GM21576 (cell line): ENCODE results near the gene TNIP3.

Experiments
- ATAC-seq: cut with Tn5 transposase; IDR thresholded peaks from one replicate; pipeline ENCODE4 v1.9.1; 2021; ENCODE audit warnings: mild to moderate bottlenecking, moderate library complexity; ENCODE audit not compliant: unreplicated experiment

TNIP3 gene

DNA sequence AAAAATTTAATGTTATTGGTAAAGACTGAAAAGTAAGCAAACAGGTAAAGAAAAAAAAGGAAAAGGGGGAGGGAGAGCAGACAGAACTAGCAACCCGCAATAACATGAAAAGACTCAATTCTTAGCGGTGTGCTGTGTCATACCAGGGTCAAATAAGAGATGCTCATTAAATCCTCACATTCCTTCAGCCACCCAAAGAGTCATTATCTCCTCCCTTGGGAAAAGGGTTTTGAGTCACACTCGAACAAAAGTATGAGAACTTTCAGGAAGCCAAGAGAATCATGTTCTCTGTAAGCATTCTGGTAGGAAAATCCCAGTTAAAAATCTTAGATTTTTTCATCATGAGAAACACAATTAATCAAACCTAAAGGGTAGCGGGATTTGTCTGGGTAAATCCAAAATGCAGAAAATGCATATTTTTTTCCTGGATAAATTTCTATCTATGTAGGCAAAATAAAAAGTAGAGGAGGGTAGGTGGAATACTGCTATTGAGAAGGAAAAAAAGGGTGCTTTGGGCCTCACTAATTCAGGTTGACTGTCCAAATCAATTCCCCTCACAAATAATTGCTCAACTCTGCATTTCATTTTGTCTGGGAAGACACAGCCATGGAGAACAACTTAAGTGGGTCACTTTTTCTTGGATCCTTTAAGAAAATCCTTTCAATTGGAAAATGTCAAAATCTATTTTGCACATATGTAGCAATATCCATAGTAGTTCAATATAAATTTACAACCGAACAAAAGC is 23.2 kb downstream of the TNIP3 start:
- ATAC-seq: no peak

DNA sequence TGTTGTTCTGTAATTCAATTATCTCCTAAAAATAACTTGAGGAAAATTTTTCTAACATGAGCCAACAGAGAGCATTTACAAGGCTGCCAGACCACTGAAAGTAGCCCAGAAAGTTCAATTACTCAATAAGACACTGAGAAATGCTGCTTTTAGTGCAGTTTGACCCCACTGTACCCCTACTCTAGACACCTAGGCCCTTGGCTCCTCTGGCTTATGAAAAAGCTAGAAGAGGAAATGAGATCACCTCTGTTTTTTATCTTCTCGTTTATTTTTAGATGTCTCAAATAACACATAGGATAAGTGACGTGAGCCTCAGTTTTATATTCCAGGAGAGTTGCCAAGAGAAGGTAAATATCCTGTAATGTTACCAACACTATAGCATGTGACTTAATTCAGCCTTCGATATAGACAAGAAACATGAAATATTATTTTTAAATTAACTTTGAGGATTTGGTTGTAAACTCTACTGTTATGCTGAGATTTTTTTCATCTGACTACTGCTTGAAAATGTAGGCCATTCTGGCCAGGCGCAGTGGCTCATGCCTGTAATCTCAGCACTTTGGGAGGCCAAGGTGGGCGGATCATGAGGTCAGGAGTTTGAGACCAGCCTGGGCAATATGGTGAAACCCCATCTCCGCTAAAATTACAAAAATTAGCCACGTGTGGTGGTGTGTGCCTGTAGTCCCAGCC is 24.4 kb downstream of the TNIP3 start:
- ATAC-seq: peak; percentile 80

DNA sequence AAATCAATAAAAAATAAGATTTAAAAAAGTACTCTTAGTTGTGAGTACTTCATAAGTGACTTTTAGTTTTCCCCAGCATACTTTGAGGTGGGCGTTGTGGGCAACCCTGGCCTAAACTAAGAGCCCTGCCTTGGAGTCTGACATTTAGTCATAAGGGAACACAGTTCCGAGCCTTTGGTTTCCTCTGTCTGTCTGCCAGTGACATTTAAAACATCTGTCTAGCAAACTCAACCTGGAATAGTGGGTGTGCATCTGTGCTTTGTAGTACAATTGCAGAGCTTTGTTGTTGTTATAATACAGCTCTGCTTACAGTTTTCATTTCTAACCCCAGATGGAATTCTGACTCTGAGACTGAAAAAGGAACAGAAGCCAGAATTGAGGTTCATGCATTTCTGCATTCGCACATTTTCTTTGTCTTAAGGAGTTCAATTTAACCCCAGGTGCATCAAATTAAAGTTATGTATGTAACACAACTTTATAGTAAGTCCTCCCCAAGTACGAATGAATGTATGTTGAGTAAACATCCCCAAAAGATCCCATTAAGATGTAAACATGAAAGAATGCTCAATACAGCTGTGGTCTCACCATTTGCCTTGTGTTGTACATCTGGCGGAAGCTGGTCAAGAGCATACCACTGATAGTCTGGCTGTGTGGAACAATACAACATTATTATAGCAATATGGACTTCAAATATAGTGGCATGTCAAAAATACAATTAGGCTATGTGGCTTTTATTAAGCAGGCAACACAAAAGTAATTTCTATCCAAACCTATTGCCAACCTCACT is 25.9 kb downstream of the TNIP3 start:
- ATAC-seq: no peak

- ATAC-seq: no peak
Observed at GRCh38 chr4:121130326-121130660, 33.8 kb downstream of the TNIP3 start.

- ATAC-seq: no peak
Observed at GRCh38 chr4:121129606-121130325, 34.4 kb downstream of the TNIP3 start.

- no peak for ATAC-seq
Observed at GRCh38 chr4:121127100-121127499, 37.0 kb downstream of the TNIP3 start.

DNA sequence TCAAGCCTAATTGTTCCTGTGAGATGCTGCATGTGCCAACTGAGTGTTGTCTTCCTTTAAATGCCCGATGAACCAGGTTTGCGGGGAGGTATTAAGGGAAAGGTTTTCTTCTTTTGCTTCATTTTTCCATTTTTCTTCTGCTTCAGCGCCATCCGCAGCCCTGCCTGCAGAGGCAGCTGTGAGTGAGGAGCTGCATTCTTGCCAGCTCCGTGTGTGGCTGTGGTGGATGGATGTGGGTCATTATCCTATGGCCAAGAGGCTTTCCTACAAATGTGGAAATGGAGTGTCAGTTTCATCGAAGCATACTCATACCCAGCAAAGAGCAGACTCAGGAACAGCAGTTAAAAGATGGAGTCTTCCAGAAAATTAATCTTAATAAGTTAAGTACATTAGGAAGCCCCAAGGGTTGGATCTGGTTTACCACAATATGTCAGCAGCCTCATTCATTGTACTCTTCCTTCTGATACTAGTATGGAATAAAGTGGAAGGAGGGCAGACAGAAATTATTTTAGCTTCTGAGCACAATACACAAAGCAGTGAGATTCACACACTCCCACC is 37.6 kb downstream of the TNIP3 start:
- ATAC-seq: no peak

DNA sequence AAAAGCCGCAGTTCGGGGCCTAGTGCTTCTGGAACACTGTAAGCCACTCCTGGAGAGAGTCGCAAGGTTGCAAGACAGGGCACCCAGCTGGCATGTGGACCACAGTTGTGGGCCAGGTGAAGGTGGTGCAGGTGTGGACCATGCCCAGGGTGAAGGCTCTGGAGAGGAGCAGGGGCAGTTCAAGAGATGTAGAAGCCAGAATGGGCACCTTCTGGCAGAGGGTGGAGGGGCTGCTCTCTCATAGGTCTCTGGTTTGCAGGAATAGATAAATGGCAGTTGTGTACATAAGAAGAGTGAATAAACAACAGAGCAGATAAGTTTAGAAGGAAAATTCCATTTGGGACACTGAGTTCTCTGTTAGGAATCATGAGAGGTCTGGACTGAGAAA is 38.6 kb downstream of the TNIP3 start:
- ATAC-seq: no peak

DNA sequence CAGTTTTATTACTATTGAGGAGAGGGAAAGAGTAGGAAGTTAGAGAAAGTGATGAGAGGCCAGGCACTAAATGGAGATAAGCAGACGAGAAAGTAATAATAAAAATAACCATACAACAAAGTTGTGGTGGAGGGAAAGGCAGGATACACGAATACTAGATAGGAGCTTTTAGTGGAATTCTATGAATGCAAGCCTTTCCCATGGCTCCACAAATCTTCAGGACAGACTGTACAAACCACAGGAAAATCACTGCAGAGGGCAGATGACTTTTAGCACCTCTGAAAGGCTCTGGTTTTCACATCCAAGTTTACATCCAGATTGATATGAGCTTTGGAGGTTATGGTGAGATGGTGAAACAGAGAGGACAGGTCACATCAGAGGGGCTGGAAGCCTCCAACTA is 41.5 kb downstream of the TNIP3 start:
- no peak for ATAC-seq

- no peak for ATAC-seq
Observed at GRCh38 chr4:121119715-121120114, 44.4 kb downstream of the TNIP3 start.

GRCh38 chr4:121118344-121118743 is 45.8 kb downstream of the TNIP3 start:
- no peak for ATAC-seq

DNA sequence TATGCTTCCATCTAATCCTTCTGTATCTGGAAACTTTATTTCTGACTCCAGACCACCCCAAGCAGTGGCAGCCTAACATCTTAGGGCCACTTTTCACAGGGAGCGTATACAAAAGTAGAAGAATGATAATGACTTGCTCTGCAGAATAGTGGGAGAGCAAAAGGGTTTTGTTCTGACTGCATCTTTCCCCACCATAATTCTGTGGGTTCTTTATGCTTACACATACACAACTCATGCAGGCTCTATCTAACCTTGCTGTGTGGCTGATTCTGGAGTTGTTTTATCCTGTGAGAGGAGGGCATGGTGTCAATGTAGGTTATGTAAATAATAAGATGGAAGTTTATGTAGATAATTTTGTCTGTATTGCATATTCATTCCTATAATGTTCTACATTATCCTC is 49.4 kb downstream of the TNIP3 start:
- no peak for ATAC-seq

GRCh38 chr4:121112530-121112929 is 51.6 kb downstream of the TNIP3 start:
- no peak for ATAC-seq

- ATAC-seq: no peak
Observed at GRCh38 chr4:121108557-121108956, 55.6 kb downstream of the TNIP3 start.

- ATAC-seq: no peak
Observed at GRCh38 chr4:121107507-121107906, 56.6 kb downstream of the TNIP3 start.

- ATAC-seq: no peak
Observed at GRCh38 chr4:121100093-121100775, 63.9 kb downstream of the TNIP3 start.

DNA sequence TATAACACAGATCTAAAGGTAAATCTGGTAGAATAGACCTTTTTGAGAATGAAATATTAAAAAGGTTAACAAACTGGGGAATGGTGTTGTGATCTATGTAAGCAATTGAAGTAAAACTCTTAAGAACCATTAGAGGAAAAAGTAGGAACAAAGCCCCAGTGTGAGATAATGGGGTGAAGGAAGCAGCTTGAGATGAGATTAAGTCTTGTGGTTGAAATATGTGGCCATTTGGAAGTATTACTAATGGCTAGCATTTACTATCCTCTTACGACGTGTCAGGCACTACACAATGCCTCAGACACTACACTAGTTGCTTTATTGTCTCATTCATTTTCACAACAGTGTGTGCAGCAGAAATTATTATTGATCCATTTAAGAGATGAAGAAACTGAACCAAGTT is 65.9 kb downstream of the TNIP3 start:
- ATAC-seq: no peak

DNA sequence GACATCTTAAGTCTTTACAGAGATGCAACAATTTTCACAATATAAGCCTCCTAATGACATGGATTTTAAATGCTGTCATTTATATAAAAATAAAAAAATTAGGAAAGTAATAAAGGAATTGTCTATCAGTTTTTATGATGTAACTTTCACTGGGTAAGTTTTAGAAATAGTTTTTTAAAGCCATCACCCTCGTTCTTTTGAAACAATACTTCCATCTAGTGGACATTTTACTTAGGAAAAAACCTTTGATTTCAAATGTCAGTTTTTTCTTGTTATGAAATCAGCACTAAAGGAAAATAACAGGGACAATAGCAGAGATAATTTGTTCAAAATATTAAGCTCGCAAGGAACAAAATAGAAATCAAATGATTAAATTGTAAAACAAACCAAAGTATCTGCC is 67.5 kb downstream of the TNIP3 start:
- ATAC-seq: no peak

DNA sequence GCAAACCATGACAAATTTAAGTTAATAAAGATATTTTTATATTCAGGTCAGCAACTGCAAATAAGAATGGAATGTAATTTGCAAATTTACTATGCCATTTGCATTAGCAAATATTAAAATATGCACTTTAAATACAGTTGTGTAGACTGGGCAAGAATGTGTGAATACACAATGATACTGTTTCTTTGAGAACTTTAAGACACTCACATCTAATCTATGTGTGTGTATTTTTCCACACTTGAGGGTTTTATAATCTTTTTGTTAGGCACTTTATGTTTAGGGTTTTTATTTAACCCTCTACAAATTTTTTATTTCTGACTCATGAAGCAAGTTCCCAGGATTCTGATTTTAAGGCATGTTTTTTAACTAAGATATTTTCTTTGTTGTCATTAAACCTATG is 67.9 kb downstream of the TNIP3 start:
- ATAC-seq: no peak

DNA sequence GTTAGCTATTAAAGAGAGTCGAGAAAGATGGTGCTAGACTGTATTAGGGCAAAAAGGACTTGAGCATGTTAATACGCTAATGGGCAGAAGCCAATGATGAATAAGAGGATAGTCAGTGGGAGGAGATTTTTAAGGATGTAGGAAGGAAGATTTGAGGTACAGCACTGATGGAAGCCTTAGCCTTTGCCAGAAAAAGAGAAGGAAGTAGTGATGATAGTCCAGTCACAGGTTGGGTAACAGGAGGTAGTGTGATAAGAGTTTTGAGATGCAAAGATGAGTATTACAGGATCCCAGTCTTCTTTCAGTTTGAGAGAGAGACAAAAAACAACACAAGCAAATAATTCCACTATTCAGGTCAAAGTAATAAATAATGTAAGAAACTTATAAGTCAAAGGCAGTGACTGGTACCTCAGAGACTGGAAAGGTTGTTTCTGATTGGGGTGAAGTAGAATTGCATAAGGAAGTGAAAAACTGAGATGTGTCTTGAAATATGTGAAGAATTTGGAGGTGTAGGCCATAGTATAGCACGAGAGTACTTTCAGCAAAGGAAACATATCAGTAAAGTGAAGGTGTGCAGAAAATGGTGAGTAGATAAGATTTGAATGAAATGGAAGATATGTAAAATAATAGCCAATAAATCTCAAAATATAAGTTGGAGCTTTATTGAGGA is 69.7 kb downstream of the TNIP3 start:
- ATAC-seq: no peak
